ENCODE measurements around the gene BBS7.

GRCh38 chr4:121838136-121838535 lies 32.1 kb downstream of the BBS7 start:
- TF ChIP-seq CTCF (conservative IDR thresholded peaks at IDR 0.05; ENCODE audit: low read length), result no peak
- no peak for TF ChIP-seq EZH2phosphoT487 (IDR thresholded peaks at IDR 0.05; ENCODE audit: borderline replicate concordance, low read depth, low read length)

Data from OCI-LY7 (cell line).